KMS-11 (cell line): Measurements from ENCODE around the gene ELF1.

Experiments
- H2AFZ ChIP-seq: fragments of 200-600 bp; sonication (generic); 2 replicates; pipeline ENCODE4 v1.6.1; 2016; ENCODE audit warnings: antibody characterized with exemption, mixed run types, low read depth
- H3K27ac ChIP-seq: fragments of 200-600 bp; sonication (generic); 2 replicates; pipeline ENCODE4 v1.6.1; 2016; ENCODE audit warnings: mild to moderate bottlenecking, mixed run types
- H3K27me3 ChIP-seq: fragments of 200-600 bp; sonication (generic); 2 replicates; pipeline ENCODE4 v1.6.1; 2017; ENCODE audit warnings: mild to moderate bottlenecking, low read depth, mixed run types, moderate library complexity; ENCODE audit not compliant: insufficient read depth
- H3K36me3 ChIP-seq: fragments of 200-600 bp; sonication (generic); 2 replicates; pipeline ENCODE4 v1.6.1; 2017; ENCODE audit warnings: mild to moderate bottlenecking, mixed run types; ENCODE audit not compliant: insufficient read depth
- H3K4me1 ChIP-seq: fragments of 200-600 bp; sonication (generic); 2 replicates; pipeline ENCODE4 v1.6.1; 2016; ENCODE audit warnings: mild to moderate bottlenecking, low read depth, mixed run types; ENCODE audit not compliant: poor library complexity, severe bottlenecking
- H3K4me2 ChIP-seq: fragments of 200-600 bp; sonication (generic); 2 replicates; pipeline ENCODE4 v1.7.0; 2016; ENCODE audit warnings: mild to moderate bottlenecking, mixed run types
- H3K4me3 ChIP-seq: fragments of 200-600 bp; sonication (generic); IDR thresholded peaks from 2 replicates; pipeline ENCODE4 v1.6.1; 2017; ENCODE audit warnings: low read depth, low read length, mixed read lengths; ENCODE audit not compliant: insufficient read depth
- H3K79me2 ChIP-seq: fragments of 200-600 bp; sonication (generic); 2 replicates; pipeline ENCODE4 v1.6.1; 2016; ENCODE audit warnings: low read depth, mixed run types; ENCODE audit not compliant: insufficient read depth
- H3K9ac ChIP-seq: fragments of 200-600 bp; sonication (generic); 2 replicates; pipeline ENCODE4 v1.6.1; 2016; ENCODE audit warnings: mild to moderate bottlenecking, mixed run types
- H4K20me1 ChIP-seq: fragments of 200-600 bp; sonication (generic); 2 replicates; pipeline ENCODE4 v1.6.1; 2016; ENCODE audit warnings: mild to moderate bottlenecking, mixed run types; ENCODE audit not compliant: insufficient read depth
- TF ChIP-seq, protein P1 (sequence below): fragments of 200-600 bp; sonication (generic); conservative IDR thresholded peaks from 2 replicates; pipeline ENCODE4 v1.6.1; 2017; ENCODE audit warnings: low read depth, mild to moderate bottlenecking, antibody characterized with exemption, low read length, moderate library complexity, mixed read lengths

Gene ELF1

DNA sequence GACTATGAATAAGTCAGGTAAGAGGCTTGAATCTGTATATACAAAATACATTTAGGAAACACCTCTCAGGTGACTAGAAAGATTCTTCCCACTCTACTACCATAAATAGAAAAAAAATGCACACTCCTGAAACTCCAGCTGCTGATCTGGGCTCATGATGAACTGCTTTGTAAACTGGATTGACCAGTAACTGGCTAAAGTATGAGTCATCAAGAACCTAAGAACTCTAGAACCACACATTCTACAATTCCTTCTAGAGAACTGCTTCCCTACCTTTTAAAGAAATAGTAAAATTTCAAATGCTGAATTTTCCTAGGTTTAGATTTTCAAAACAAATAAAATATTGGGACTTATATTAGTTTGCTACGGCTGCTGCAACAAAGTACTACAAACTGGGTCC is 55.2 kb downstream of the ELF1 start:
- TF ChIP-seq, protein P1, sequence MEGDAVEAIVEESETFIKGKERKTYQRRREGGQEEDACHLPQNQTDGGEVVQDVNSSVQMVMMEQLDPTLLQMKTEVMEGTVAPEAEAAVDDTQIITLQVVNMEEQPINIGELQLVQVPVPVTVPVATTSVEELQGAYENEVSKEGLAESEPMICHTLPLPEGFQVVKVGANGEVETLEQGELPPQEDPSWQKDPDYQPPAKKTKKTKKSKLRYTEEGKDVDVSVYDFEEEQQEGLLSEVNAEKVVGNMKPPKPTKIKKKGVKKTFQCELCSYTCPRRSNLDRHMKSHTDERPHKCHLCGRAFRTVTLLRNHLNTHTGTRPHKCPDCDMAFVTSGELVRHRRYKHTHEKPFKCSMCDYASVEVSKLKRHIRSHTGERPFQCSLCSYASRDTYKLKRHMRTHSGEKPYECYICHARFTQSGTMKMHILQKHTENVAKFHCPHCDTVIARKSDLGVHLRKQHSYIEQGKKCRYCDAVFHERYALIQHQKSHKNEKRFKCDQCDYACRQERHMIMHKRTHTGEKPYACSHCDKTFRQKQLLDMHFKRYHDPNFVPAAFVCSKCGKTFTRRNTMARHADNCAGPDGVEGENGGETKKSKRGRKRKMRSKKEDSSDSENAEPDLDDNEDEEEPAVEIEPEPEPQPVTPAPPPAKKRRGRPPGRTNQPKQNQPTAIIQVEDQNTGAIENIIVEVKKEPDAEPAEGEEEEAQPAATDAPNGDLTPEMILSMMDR = no peak
- no peaks in the 10 kb centered on the region for H3K27me3 ChIP-seq
- H3K27ac ChIP-seq = no peak overlapping the region

DNA sequence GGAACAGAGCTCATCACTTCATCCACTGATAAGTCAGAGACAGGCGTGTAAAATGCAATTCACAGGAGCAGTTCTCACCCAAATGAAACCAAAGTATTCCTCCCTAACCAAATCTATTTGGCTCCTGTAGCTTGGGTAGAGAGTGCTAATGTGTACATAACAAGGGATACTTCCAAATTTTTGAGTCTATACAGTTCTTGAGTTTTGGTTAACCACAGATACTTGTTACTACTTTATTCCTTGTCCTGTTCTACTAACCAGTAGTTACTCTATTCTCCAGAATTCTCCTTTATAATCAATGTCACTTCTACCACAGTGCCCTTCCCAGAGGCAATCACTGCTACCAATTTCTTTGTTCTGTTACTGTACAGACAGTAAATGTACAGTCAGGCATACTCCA is 57.3 kb downstream of the ELF1 start:
- Histone ChIP-seq H4K20me1 (peaks cover 25% of the 10 kb centered on the region), H2AFZ (no peak overlapping the region), H3K4me2 (no peak overlapping the region), H3K4me3 (no peak overlapping the region), H3K27ac (no peak overlapping the region), H3K79me2 (peaks cover 94% of the 10 kb centered on the region), H3K9ac (no peak overlapping the region), H3K36me3 (0 out of 2 replicates have a peak, but pooled peaks cover 3% of the 10 kb centered on the region), H3K27me3 (no peaks in the 10 kb centered on the region), H3K4me1 (peaks cover 53% of the 10 kb centered on the region)
- TF ChIP-seq, protein P1 = no peak

More for the DNA sequence above, 55.2 kb downstream of the ELF1 start:
- no peak overlapping the region; the same call in 1 of the 2 replicates for H3K4me2 ChIP-seq
- no peaks in the 10 kb centered on the region for H3K36me3 ChIP-seq
- peaks cover 72% of the 10 kb centered on the region for H3K4me1 ChIP-seq
- peaks cover 42% of the 10 kb centered on the region for H4K20me1 ChIP-seq
- H3K79me2 ChIP-seq = peaks cover 99% of the 10 kb centered on the region
- H2AFZ ChIP-seq = no peak overlapping the region
- no peak overlapping the region for H3K4me3 ChIP-seq
- no peak overlapping the region for H3K9ac ChIP-seq

DNA sequence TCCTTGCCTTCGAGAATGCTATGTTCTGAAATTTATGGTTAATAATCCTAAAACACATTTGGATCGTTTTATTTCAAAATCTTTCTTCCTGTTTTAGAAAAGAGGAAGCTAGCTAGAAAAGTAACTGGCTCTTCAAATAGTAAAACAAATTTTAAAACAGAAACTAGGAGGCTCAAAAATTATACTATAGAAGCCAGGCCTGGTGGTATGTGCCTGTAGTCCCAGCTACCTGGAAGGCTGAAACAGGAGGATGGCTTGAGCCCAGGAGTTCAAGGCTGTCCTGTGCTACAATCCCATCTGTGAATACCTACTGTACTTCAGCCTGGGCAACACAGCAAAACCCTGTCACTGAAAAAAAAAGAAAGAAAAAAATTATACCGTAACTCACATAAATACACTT is 57.9 kb downstream of the ELF1 start:
- Histone ChIP-seq H3K4me2 (no peak overlapping the region), H3K27ac (no peak overlapping the region), H3K36me3 (0 out of 2 replicates have a peak, but pooled peaks cover 3% of the 10 kb centered on the region), H3K79me2 (peaks cover 88% of the 10 kb centered on the region), H4K20me1 (peaks cover 19% of the 10 kb centered on the region), H3K4me1 (peaks cover 47% of the 10 kb centered on the region), H3K9ac (no peak overlapping the region), H2AFZ (no peak overlapping the region), H3K27me3 (no peaks in the 10 kb centered on the region), H3K4me3 (no peak overlapping the region)
- TF ChIP-seq, protein P1 = no peak

DNA sequence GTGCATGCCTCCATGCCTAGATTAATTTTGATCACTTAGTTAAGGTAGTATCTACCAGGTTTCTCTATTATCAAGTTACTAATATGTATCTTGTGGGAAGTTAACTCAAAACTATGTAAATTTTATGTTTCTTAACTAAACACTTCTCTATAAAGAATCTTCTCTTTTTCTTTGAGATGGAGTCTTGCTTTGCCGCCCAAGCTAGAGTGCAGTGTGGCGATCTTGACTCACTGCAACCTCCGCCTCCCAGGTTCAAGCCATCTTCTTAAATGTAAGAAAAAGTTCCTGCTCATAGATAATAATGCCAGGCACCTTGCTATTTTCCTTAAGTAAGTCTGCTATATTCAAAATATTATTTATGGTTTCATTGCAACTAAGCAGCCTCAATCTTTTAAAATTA is 58.4 kb downstream of the ELF1 start:
- H3K9ac ChIP-seq = no peak overlapping the region
- peaks cover 19% of the 10 kb centered on the region for H4K20me1 ChIP-seq
- H3K27ac ChIP-seq = no peak overlapping the region
- no peak overlapping the region for H3K4me2 ChIP-seq
- H3K36me3 ChIP-seq = 0 out of 2 replicates have a peak, but pooled peaks cover 3% of the 10 kb centered on the region
- peaks cover 83% of the 10 kb centered on the region for H3K79me2 ChIP-seq
- H3K4me1 ChIP-seq = peaks cover 42% of the 10 kb centered on the region
- H3K4me3 ChIP-seq = no peak overlapping the region
- no peaks in the 10 kb centered on the region for H3K27me3 ChIP-seq
- H2AFZ ChIP-seq = no peak overlapping the region
- TF ChIP-seq, protein P1 = no peak
